Lung (tissue), 12 donors: Measurements from ENCODE around the gene PCDHGC5. TPM values are rescaled to one million over a fixed set of nuclear protein-coding genes. Genes with fewer than 3 reads are reported as not detected.

ENCODE experiments used
- ATAC-seq: fragments of 200-7000 bp; cut with Tn5 transposase; one replicate; pipeline ENCODE4 v1.9.1; 2020; ENCODE audit warnings: moderate number of reproducible peaks; ENCODE audit not compliant: insufficient read depth, low FRiP score
- DNase-seq, 3 donors: peaks; one replicate each; pipeline ENCODE4 v3.0.0-alpha.2; 2013 to 2017
- H3K27ac ChIP-seq, 2 donors: one replicate each; pipeline ENCODE4 v1.5.1; 2013; ENCODE audit warnings: mild to moderate bottlenecking in 2 of 2, moderate library complexity in 2 of 2, control low read depth in 1 of 2, inconsistent platforms in 1 of 2, low read depth in 1 of 2, low read length in 1 of 2
- H3K27me3 ChIP-seq, 3 donors: one replicate each; pipeline ENCODE4 v1.5.1; 2013; ENCODE audit warnings: low read length in 2 of 3; ENCODE audit not compliant: control insufficient read depth in 3 of 3, insufficient read depth in 3 of 3
- H3K36me3 ChIP-seq, 4 donors: one replicate each; pipeline ENCODE4 v1.5.1; 2013; ENCODE audit warnings: low read length in 4 of 4, mild to moderate bottlenecking in 1 of 4, moderate library complexity in 1 of 4; ENCODE audit not compliant: control insufficient read depth in 4 of 4, insufficient read depth in 4 of 4
- H3K4me1 ChIP-seq, 5 donors: one replicate each; pipeline ENCODE4 v1.5.1; 2013; ENCODE audit warnings: low read length in 5 of 5, mild to moderate bottlenecking in 2 of 5, moderate library complexity in 1 of 5; ENCODE audit not compliant: control insufficient read depth in 5 of 5, insufficient read depth in 5 of 5
- H3K4me3 ChIP-seq: one replicate; pipeline ENCODE4 v1.5.1; 2013; ENCODE audit warnings: mild to moderate bottlenecking, control low read depth, moderate library complexity
- H3K9ac ChIP-seq, 2 donors: one replicate each; pipeline ENCODE4 v1.5.1; 2013; ENCODE audit warnings: low read length in 2 of 2, control low read depth in 1 of 2; ENCODE audit not compliant: insufficient read depth in 1 of 2
- H3K9me3 ChIP-seq, 4 donors: one replicate each; pipeline ENCODE4 v1.5.1; 2013; ENCODE audit warnings: low read length in 3 of 4, mild to moderate bottlenecking in 1 of 4, moderate library complexity in 1 of 4; ENCODE audit not compliant: control insufficient read depth in 4 of 4, insufficient read depth in 3 of 4
- WGBS, 2 donors: extraction: QIAGEN DNeasy Blood & Tissue Kit; methylation state at CpG; one replicate each; pipeline ENCODE4 v1.1.7; 2013; 5-methylcytosine and 5-hydroxymethylcytosine counted together
- polyA plus RNA-seq, 2 donors: library from polyadenylated mRNA; stranded (reverse); fragments of 200-250 nt; gene quantifications; one replicate each; pipeline ENCODE4 v1.2.1, GENCODE V29; 2013
- total RNA-seq, 2 donors: library from RNA; depleted of rRNA in 1 of 2; stranded (reverse); fragments of >200 nt in 1 of 2; gene quantifications; one replicate each; pipeline ENCODE4 v1.2.1, GENCODE V29; 2014 to 2021
- TF ChIP-seq, protein P1 (sequence below): IDR thresholded peaks from 2 replicates; pipeline ENCODE4 v1.5.1; 2012; ENCODE audit warnings: mild to moderate bottlenecking; ENCODE audit errors: control extremely low read depth, extremely low read depth
- donor health status: control.
- donor health status: control.
- donor health status: Bipolar disorder and iron deficiency.
- donor health status: healthy.
- donor health status: DM: yes; HTN: yes; CAD: no.

Gene PCDHGC5
- total and polyA plus RNA-seq, 4 donors, result 0.14 to 5.1 (median 1.5) TPM

DNA sequence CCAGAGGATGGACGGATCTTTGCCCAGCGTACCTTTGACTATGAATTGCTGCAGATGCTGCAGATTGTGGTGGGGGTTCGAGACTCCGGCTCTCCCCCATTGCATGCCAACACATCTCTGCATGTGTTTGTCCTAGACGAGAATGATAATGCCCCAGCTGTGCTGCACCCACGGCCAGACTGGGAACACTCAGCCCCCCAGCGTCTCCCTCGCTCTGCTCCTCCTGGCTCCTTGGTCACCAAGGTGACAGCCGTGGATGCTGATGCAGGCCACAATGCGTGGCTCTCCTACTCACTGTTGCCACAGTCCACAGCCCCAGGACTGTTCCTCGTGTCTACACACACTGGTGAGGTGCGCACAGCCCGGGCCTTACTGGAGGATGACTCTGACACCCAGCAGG lies 1.9 kb downstream of the PCDHGC5 start:
- peaks cover 0 to 43% (median 19%) of the 10 kb centered on the region in 4 donors for H3K36me3 ChIP-seq
- no peak overlapping the region for H3K4me3 ChIP-seq
- H3K9ac ChIP-seq, result no peak overlapping the region
- H3K9me3 ChIP-seq, result peaks cover 0 to 5% (median 0%) of the 10 kb centered on the region in 4 donors
- 87 to 88% methylated on average over 13 of the region's 13 CpGs for WGBS, 2 donors
- H3K27ac ChIP-seq, result no peak overlapping the region
- DNase-seq (no peak), ATAC-seq (no peak)
- H3K27me3 ChIP-seq, result peaks cover 0 to 61% (median 0%) of the 10 kb centered on the region in 3 donors
- TF ChIP-seq, protein P1, sequence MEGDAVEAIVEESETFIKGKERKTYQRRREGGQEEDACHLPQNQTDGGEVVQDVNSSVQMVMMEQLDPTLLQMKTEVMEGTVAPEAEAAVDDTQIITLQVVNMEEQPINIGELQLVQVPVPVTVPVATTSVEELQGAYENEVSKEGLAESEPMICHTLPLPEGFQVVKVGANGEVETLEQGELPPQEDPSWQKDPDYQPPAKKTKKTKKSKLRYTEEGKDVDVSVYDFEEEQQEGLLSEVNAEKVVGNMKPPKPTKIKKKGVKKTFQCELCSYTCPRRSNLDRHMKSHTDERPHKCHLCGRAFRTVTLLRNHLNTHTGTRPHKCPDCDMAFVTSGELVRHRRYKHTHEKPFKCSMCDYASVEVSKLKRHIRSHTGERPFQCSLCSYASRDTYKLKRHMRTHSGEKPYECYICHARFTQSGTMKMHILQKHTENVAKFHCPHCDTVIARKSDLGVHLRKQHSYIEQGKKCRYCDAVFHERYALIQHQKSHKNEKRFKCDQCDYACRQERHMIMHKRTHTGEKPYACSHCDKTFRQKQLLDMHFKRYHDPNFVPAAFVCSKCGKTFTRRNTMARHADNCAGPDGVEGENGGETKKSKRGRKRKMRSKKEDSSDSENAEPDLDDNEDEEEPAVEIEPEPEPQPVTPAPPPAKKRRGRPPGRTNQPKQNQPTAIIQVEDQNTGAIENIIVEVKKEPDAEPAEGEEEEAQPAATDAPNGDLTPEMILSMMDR, result no peak
- peaks cover 0 to 47% (median 25%) of the 10 kb centered on the region in 5 donors for H3K4me1 ChIP-seq

DNA sequence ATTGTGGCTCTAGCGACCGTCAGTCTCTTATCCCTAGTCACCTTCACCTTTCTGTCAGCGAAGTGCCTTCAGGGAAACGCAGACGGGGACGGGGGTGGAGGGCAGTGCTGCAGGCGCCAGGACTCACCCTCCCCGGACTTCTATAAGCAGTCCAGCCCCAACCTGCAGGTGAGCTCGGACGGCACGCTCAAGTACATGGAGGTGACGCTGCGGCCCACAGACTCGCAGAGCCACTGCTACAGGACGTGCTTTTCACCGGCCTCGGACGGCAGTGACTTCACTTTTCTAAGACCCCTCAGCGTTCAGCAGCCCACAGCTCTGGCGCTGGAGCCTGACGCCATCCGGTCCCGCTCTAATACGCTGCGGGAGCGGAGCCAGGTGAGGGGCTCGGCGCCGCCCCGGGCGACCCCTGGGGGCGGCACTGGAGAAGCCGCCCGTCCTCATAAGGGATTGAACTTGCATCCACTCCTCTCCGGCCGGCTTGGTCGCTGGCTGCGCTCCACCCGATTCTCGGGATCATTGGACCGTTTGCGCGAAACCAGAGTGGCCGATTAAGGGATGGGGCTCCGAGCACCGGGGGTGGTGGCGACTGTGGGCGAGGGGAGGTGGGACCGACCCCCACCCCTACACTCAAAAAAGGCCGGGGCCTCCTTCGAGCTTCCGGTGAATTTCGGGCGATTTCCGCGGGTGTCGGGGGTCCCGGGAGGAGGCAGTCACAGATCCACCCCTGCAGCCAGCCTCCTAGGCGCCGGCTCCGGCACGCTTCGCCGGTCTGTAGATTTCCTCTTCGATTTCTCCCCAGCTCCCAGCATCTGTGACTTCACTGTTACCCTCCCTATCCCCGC lies 2.7 kb downstream of the PCDHGC5 start:
- H3K9me3 ChIP-seq, result peaks cover 0 to 3% (median 0%) of the 10 kb centered on the region in 4 donors
- peaks cover 0 to 51% (median 28%) of the 10 kb centered on the region in 5 donors for H3K4me1 ChIP-seq
- TF ChIP-seq, protein P1, result no peak
- DNase-seq (no peak), ATAC-seq (no peak)
- WGBS, 2 donors, result 31 to 43% methylated on average over 63 to 66 of the region's 66 CpGs
- H3K36me3 ChIP-seq, result peaks cover 0 to 38% (median 19%) of the 10 kb centered on the region in 4 donors
- H3K27me3 ChIP-seq, result peaks cover 0 to 59% (median 0%) of the 10 kb centered on the region in 3 donors
- H3K4me3 ChIP-seq, result no peak overlapping the region
- no peak overlapping the region for H3K27ac ChIP-seq
- H3K9ac ChIP-seq, result no peak overlapping the region

DNA sequence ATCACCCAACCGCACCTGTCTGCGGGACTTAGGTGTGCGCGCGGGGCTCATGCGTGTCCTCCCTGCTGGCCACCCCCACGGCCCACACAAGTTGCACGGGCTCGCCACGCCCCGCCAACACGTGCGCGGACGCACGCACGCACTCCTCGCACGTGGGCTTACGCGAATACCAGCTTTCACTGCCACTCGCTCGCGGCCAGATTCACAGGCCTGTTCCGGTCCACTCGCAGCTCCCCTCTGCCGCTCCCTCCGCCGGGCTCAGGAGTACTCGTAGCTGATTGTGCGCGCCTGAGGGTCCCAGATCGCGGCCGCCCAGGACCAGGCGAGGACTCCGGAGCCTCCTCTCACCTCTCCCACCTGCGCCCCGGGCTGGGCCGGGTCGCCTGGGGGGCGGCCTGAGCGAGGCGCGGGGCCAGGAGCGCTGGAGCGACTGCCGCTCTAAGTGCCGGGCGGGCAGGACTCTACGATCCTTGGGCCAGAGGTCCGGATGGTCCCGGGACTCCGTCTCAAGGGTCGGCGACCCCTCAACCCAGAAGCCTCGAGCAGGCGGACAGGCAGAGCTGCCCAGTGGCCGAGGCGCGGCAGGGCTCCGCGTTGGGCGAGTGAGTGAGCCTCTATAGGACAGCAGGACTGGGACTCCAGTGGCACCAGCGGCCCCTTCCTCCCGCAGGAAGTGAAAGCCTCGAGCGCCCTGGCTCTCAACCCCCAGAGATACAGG lies 3.4 kb downstream of the PCDHGC5 start:
- Histone ChIP-seq H3K27me3 (peaks cover 0 to 58% (median 0%) of the 10 kb centered on the region in 3 donors), H3K27ac (peak overlapping the region in 1 of 2 donors; percentile 4), H3K4me1 (peaks cover 0 to 52% (median 28%) of the 10 kb centered on the region in 5 donors), H3K36me3 (peaks cover 0 to 36% (median 17%) of the 10 kb centered on the region in 4 donors), H3K4me3 (no peak overlapping the region), H3K9ac (no peak overlapping the region), H3K9me3 (no peaks in the 10 kb centered on the region)
- 21 to 48% methylated on average over 68 of the region's 68 CpGs for WGBS, 2 donors
- TF ChIP-seq, protein P1, result no peak
- DNase-seq (no peak), ATAC-seq (no peak)
